Psoas muscle (tissue), 8 donors: ENCODE results near the gene KCNJ10. TPM values are rescaled to one million over a fixed set of nuclear protein-coding genes. Genes with fewer than 3 reads are reported as not detected.

Experiments used
- ATAC-seq, 4 donors: fragments of 200-7000 bp; cut with Tn5 transposase; one replicate each; pipeline ENCODE4 v1.9.1; 2020; ENCODE audit warnings: moderate library complexity in 3 of 4, mild to moderate bottlenecking in 2 of 4
- DNase-seq, 2 donors: peaks; one replicate each; pipeline ENCODE4 v3.0.0-alpha.2; 2020
- H3K27ac ChIP-seq: fragments of 200-600 bp; one replicate; pipeline ENCODE4 v1.8.0; 2022
- H3K27me3 ChIP-seq, 3 donors: fragments of 200-600 bp in 1 of 3; one replicate each; pipeline versions ENCODE4 v1.6.1 to v1.8.0; 2013 to 2022; ENCODE audit warnings: low read length in 2 of 3, mild to moderate bottlenecking in 2 of 3, moderate library complexity in 1 of 3; ENCODE audit not compliant: insufficient read depth in 3 of 3
- H3K36me3 ChIP-seq, 2 donors: fragments of 200-600 bp in 1 of 2; one replicate each; pipeline versions ENCODE4 v1.6.1 to v1.8.0; 2013 to 2022; ENCODE audit warnings: low read depth in 1 of 2, mild to moderate bottlenecking in 1 of 2, moderate library complexity in 1 of 2; ENCODE audit not compliant: insufficient read depth in 1 of 2
- H3K4me1 ChIP-seq: fragments of 200-600 bp; one replicate; pipeline ENCODE4 v1.8.0; 2022
- H3K4me3 ChIP-seq: fragments of 200-600 bp; one replicate; pipeline ENCODE4 v1.8.0; 2022; ENCODE audit warnings: mild to moderate bottlenecking
- H3K9me3 ChIP-seq: fragments of 200-600 bp; one replicate; pipeline ENCODE4 v1.8.0; 2022
- CTCF ChIP-seq: fragments of 200-600 bp; IDR thresholded peaks from one replicate; pipeline ENCODE4 v1.8.0; 2022; ENCODE audit warnings: antibody characterized with exemption
- WGBS, 3 donors: extraction: QIAGEN DNeasy Blood & Tissue Kit; methylation state at CpG; one replicate each; pipeline versions ENCODE4 v1.1.6 to v1.1.7; 2013; 5-methylcytosine and 5-hydroxymethylcytosine counted together
- intact Hi-C, 2 donors: fragments of 100-400 bp; cut with DNase I; formaldehyde crosslinking; loops; one replicate each; pipeline versions ENCODE4 v1.11.0 to v1.14.2; 2022
- polyA plus RNA-seq, 3 donors: library from polyadenylated mRNA; stranded (reverse); fragments of 200-250 nt; gene quantifications; one replicate each; pipeline ENCODE4 v1.2.3, GENCODE V29; 2013
- total RNA-seq, 4 donors: library from RNA; stranded (reverse); fragmentation: NEBNext Ultra II Directional in 2 of 4; extraction: Animal tissue kit (Norgen Biotek cat#: 25700) in 2 of 4; gene quantifications; one replicate each; pipeline versions ENCODE4 v1.2.1 to v1.2.4, GENCODE V29; 2021 to 2023
- donor health status: healthy with polysubstance abuse.
- donor health status: DM: no; HTN: no; CAD: no; lungs with moderate emphysema.
- donor health status: Bipolar disorder and iron deficiency.
- donor health status: healthy.
- donor health status: DM: yes; HTN: yes; CAD: no.
- donor health status: DM: no; HTN: no; CAD: no.
- donor health status: DM: no; HTN: no; CAD: no.
- donor health status: DM: yes; HTN: yes; CAD: no.

KCNJ10 gene
- total and polyA plus RNA-seq, 7 donors = 0.01 to 0.09 (median 0.05) TPM; not detected in 3

GRCh38 chr1:160105155-160105554, 35.2 kb upstream of the KCNJ10 start:
- no peak overlapping the region for H3K4me3 ChIP-seq
- intact Hi-C loops = no loop called here
- DNase-seq = peak in 1 of 2 donors; percentile 3
- no peaks in the 10 kb centered on the region for H3K27me3 ChIP-seq
- TF ChIP-seq CTCF = no peak
- no peaks in the 10 kb centered on the region for H3K36me3 ChIP-seq
- WGBS, 3 donors = 94 to 97% (median 95%) methylated on average over 5 of the region's 5 CpGs
- H3K27ac ChIP-seq = no peak overlapping the region
- H3K4me1 ChIP-seq = peaks cover 18% of the 10 kb centered on the region
- no peaks in the 10 kb centered on the region for H3K9me3 ChIP-seq
- no peak for ATAC-seq

- intact Hi-C loops = loop anchor here in 1 of 2 donors (5.0 kb wide), 2 partner anchors 53 to 143 kb away; no protein-coding TSS in a partner anchor
- 57 to 62% (median 58%) methylated on average over 3 of the region's 3 CpGs for WGBS, 3 donors
- TF ChIP-seq CTCF = no peak
- no peak overlapping the region for H3K4me3 ChIP-seq
- H3K27ac ChIP-seq = peak overlapping the region; percentile 14
- H3K9me3 ChIP-seq = no peaks in the 10 kb centered on the region
- no peaks in the 10 kb centered on the region for H3K36me3 ChIP-seq
- no peaks in the 10 kb centered on the region for H3K27me3 ChIP-seq
- H3K4me1 ChIP-seq = peaks cover 13% of the 10 kb centered on the region
- DNase-seq = no peak
- ATAC-seq = no peak
Observed at GRCh38 chr1:160104486-160104885, 34.5 kb upstream of the KCNJ10 start.

- H3K27ac ChIP-seq = peak overlapping the region; percentile 14
- H3K36me3 ChIP-seq = no peaks in the 10 kb centered on the region
- no peak for TF ChIP-seq CTCF
- H3K4me1 ChIP-seq = peaks cover 18% of the 10 kb centered on the region
- no peaks in the 10 kb centered on the region for H3K9me3 ChIP-seq
- no peak overlapping the region for H3K4me3 ChIP-seq
- 39 to 52% (median 43%) methylated on average over 6 of the region's 6 CpGs for WGBS, 3 donors
- DNase-seq (no peak), ATAC-seq (no peak)
- no peaks in the 10 kb centered on the region for H3K27me3 ChIP-seq
- intact Hi-C loops = loop anchor here in 1 of 2 donors (5.0 kb wide), 2 partner anchors 53 to 143 kb away; no protein-coding TSS in a partner anchor
Observed at GRCh38 chr1:160103658-160104408, 33.9 kb upstream of the KCNJ10 start.

- Histone ChIP-seq H3K4me3 (no peak overlapping the region), H3K27ac (peak overlapping the region; percentile 93), H3K4me1 (peaks cover 29% of the 10 kb centered on the region), H3K36me3 (no peaks in the 10 kb centered on the region), H3K27me3 (no peaks in the 10 kb centered on the region), H3K9me3 (no peaks in the 10 kb centered on the region)
- intact Hi-C loops = loop anchor here (2.0 to 5.0 kb wide), 4 partner anchors 55 to 189 kb away; no protein-coding TSS in a partner anchor
- no peak for DNase-seq
- peak; percentile 12 to 61 (median 44) for ATAC-seq
- 29 to 43% (median 37%) methylated on average over 9 of the region's 9 CpGs for WGBS, 3 donors
- TF ChIP-seq CTCF = no peak
Observed at GRCh38 chr1:160101717-160102522, 32.0 kb upstream of the KCNJ10 start.
